ENCODE data around the gene TPSB2. TPM values are rescaled to one million over a fixed set of nuclear protein-coding genes. Genes with fewer than 3 reads are reported as not detected.
"Not testable (repeated sequence)": the region's sequence is repeated elsewhere in the genome, so short reads cannot be mapped to it uniquely, and the experiment has no call there.

Gene TPSB2
- total RNA-seq, 1 donor from 2014 or later, result not detected

GRCh38 chr16:1245452-1246020, 15.6 kb upstream of the TPSB2 start:
- H3K27ac Mint-ChIP-seq, result no peak overlapping the region
- H3K36me3 Mint-ChIP-seq (ENCODE audit: low read depth), result no peaks in the 10 kb centered on the region
- peaks cover 3% of the 10 kb centered on the region for H3K27me3 Mint-ChIP-seq
- no peaks in the 10 kb centered on the region for H3K9me3 Mint-ChIP-seq
- intact Hi-C loops (cut with micrococcal nuclease), result no loop called here
- no peak for TF ChIP-seq CTCF (IDR thresholded peaks at IDR 0.05)
- no peak overlapping the region for H3K4me3 Mint-ChIP-seq
- CTCF ChIA-PET, result no interaction called here
- DNase-seq (no peak), ATAC-seq (ENCODE audit: low read depth) (no peak)
- no peaks in the 10 kb centered on the region for H3K4me1 Mint-ChIP-seq
- POLR2A ChIA-PET, result no interaction called here

GRCh38 chr16:1244881-1245280, 14.9 kb upstream of the TPSB2 start:
- ChIA-PET CTCF (no interaction called here), POLR2A (no interaction called here)
- Mint-ChIP-seq H3K9me3 (no peaks in the 10 kb centered on the region), H3K36me3 (ENCODE audit: low read depth) (no peaks in the 10 kb centered on the region), H3K27ac (no peak overlapping the region), H3K27me3 (peaks cover 3% of the 10 kb centered on the region), H3K4me1 (no peaks in the 10 kb centered on the region), H3K4me3 (no peak overlapping the region)
- no peak for TF ChIP-seq CTCF (IDR thresholded peaks at IDR 0.05)
- ATAC-seq (ENCODE audit: low read depth), result no peak
- no peak for DNase-seq
- intact Hi-C loops (cut with micrococcal nuclease), result no loop called here

- H3K27ac Mint-ChIP-seq; H3K27me3 Mint-ChIP-seq; ATAC-seq (ENCODE audit: low read depth); H3K4me1 Mint-ChIP-seq; CTCF ChIA-PET; H3K9me3 Mint-ChIP-seq; H3K36me3 Mint-ChIP-seq (ENCODE audit: low read depth); intact Hi-C loops (cut with micrococcal nuclease); DNase-seq; H3K4me3 Mint-ChIP-seq; POLR2A ChIA-PET: not testable (repeated sequence)
Measured at GRCh38 chr16:1243907-1244850, 14.2 kb upstream of the TPSB2 start.

GRCh38 chr16:1243363-1243762, 13.4 kb upstream of the TPSB2 start:
- H3K27ac Mint-ChIP-seq; DNase-seq; intact Hi-C loops (cut with micrococcal nuclease); H3K4me3 Mint-ChIP-seq; POLR2A ChIA-PET; H3K4me1 Mint-ChIP-seq; H3K36me3 Mint-ChIP-seq (ENCODE audit: low read depth); H3K27me3 Mint-ChIP-seq; H3K9me3 Mint-ChIP-seq; CTCF ChIA-PET; ATAC-seq (ENCODE audit: low read depth): not testable (repeated sequence)

GRCh38 chr16:1241081-1241480, 11.1 kb upstream of the TPSB2 start:
- H3K27ac Mint-ChIP-seq; H3K36me3 Mint-ChIP-seq (ENCODE audit: low read depth); H3K27me3 Mint-ChIP-seq; ATAC-seq (ENCODE audit: low read depth); CTCF ChIA-PET; H3K4me1 Mint-ChIP-seq; DNase-seq; intact Hi-C loops (cut with micrococcal nuclease); POLR2A ChIA-PET; H3K9me3 Mint-ChIP-seq; H3K4me3 Mint-ChIP-seq: not testable (repeated sequence)

GRCh38 chr16:1240436-1240835, 10.5 kb upstream of the TPSB2 start, which contains the start of gene TPSAB1:
TSS of gene TPSAB1 (plus strand) at chr16:1240705. CDS start at chr16:1240939, 234 bp downstream.
- CTCF ChIA-PET; ATAC-seq (ENCODE audit: low read depth); H3K36me3 Mint-ChIP-seq (ENCODE audit: low read depth); H3K4me3 Mint-ChIP-seq; intact Hi-C loops (cut with micrococcal nuclease); H3K27me3 Mint-ChIP-seq; H3K27ac Mint-ChIP-seq; DNase-seq; H3K9me3 Mint-ChIP-seq; H3K4me1 Mint-ChIP-seq; POLR2A ChIA-PET: not testable (repeated sequence)

- H3K27me3 Mint-ChIP-seq; H3K4me1 Mint-ChIP-seq; DNase-seq; intact Hi-C loops (cut with micrococcal nuclease); H3K9me3 Mint-ChIP-seq; ATAC-seq (ENCODE audit: low read depth); CTCF ChIA-PET; H3K27ac Mint-ChIP-seq; H3K4me3 Mint-ChIP-seq; H3K36me3 Mint-ChIP-seq (ENCODE audit: low read depth): not testable (repeated sequence)
- POLR2A ChIA-PET, result interaction anchor here (0.6 kb wide), 1 partner anchor 167 kb away, joined by 3 read pairs; no protein-coding TSS in a partner anchor
Measured at GRCh38 chr16:1239575-1239974, 9.6 kb upstream of the TPSB2 start.

GRCh38 chr16:1238909-1239308, 8.9 kb upstream of the TPSB2 start:
- H3K27me3 Mint-ChIP-seq; H3K27ac Mint-ChIP-seq; H3K4me1 Mint-ChIP-seq; H3K4me3 Mint-ChIP-seq; POLR2A ChIA-PET; H3K36me3 Mint-ChIP-seq (ENCODE audit: low read depth); H3K9me3 Mint-ChIP-seq; intact Hi-C loops (cut with micrococcal nuclease); ATAC-seq (ENCODE audit: low read depth); CTCF ChIA-PET; DNase-seq: not testable (repeated sequence)

Measured in activated B cell treated with CpG ODN at 0.5 μM for 24 hours (primary cell).